HFF-Myc (cell line): Measurements from ENCODE around the gene ABCC12.

Experiments
- DNase-seq: peaks from one replicate; pipeline ENCODE4 v3.0.0-alpha.2; 2011; ENCODE audit warnings: low read depth; ENCODE audit errors: extremely low read depth
- H3K4me3 ChIP-seq: replicated peaks from 2 replicates; pipeline ENCODE4 v1.5.1; 2011; ENCODE audit warnings: low read depth, mild to moderate bottlenecking, control low read depth, low read length
- CTCF ChIP-seq: IDR thresholded peaks from 2 replicates; pipeline ENCODE4 v1.5.1; 2012; ENCODE audit warnings: mild to moderate bottlenecking, low read depth, low read length, control low read depth; ENCODE audit errors: missing control alignments

ABCC12 gene

GRCh38 chr16:48164907-48165715 is 9.3 kb upstream of the ABCC12 start:
- peak; percentile 70 for TF ChIP-seq CTCF
- DNase-seq: peak; percentile 48
- H3K4me3 ChIP-seq: no peak overlapping the region

GRCh38 chr16:48162839-48163410 is 7.1 kb upstream of the ABCC12 start:
- TF ChIP-seq CTCF: no peak
- DNase-seq: no peak
- H3K4me3 ChIP-seq: no peak overlapping the region

- DNase-seq: no peak
- H3K4me3 ChIP-seq: no peak overlapping the region
- no peak for TF ChIP-seq CTCF
Measured at GRCh38 chr16:48161906-48162305, 6.1 kb upstream of the ABCC12 start.

GRCh38 chr16:48160575-48160974 is 4.8 kb upstream of the ABCC12 start:
- no peak for DNase-seq
- no peak overlapping the region for H3K4me3 ChIP-seq
- TF ChIP-seq CTCF: no peak

- no peak overlapping the region for H3K4me3 ChIP-seq
- no peak for TF ChIP-seq CTCF
- DNase-seq: no peak
Measured at GRCh38 chr16:48158296-48158695, 2.5 kb upstream of the ABCC12 start.

- no peak for TF ChIP-seq CTCF
- no peak for DNase-seq
- H3K4me3 ChIP-seq: no peak overlapping the region
Measured at GRCh38 chr16:48157794-48158193, 2.0 kb upstream of the ABCC12 start.
